Glomerular visceral epithelial cell (primary cell): ENCODE data around the gene CCDC40.
"Not testable (repeated sequence)": the region's sequence is repeated elsewhere in the genome, so short reads cannot be mapped to it uniquely, and the experiment has no call there.

Source experiments
- DNase-seq: peaks from one replicate; pipeline ENCODE4 v3.0.0-alpha.2; 2016; ENCODE audit errors: extremely low spot score

Gene CCDC40

DNA sequence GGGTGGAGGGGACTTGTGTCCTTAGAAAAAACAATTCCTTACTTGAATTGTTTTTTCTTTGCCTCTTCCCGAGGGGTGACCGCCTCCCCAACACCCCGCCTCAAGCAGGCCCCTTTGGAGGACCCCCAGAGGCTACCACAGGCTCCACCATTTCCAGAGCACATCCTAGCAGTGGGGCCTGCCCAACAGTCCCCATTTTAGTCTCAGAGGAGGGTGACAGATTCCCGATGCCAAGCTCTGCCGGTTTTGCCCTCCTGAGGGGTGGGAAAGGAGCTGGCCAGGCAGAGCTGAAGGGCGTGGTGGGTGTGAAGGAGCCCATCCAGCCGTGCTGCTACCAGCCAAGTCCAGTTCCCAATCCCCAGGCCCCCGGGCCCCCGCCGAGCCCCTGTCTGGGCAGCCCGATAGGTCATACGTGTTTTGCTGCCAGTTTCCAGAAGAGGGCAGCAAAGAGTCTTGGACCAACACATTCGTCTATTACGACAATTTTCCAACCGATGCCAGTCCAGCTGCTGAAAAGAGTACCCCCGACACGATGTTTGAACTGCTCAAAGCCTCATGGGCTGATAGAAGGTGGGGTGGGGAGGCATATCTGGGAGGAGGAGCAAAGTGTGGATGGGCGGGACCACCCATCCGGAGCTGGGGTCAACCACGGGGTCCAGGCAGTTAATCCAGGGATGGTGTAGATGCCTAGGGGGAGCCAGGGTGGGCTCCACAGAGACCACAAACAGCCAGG, 46.1 kb downstream of the CCDC40 start:
- peak; percentile 69 for DNase-seq

DNA sequence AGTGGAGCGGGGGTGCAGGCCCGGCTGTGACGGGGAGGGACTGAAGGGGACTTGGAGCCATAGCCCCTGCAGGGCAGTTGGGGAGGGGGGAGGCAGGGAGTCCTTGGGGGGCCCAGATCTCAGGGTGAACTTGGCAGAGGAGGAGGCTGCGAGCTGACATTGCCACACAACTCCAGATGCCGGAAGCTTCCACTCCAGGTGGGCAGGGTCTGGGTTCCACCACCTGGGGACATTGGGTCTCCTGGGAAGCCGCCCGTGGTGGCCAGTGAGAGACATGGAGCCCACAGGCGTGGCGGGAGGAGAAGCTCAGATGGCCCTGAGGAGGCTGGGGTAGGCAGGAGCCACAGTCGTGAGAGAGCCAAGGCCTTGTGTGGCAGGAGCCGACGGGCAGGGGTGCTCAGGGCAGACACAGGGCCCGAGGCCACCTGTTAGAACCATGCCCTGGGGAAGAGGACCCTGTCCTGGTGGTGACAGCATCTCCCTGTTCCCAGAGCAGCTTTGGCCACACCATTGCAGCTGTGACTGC, 46.8 kb downstream of the CCDC40 start:
- DNase-seq = no peak

DNA sequence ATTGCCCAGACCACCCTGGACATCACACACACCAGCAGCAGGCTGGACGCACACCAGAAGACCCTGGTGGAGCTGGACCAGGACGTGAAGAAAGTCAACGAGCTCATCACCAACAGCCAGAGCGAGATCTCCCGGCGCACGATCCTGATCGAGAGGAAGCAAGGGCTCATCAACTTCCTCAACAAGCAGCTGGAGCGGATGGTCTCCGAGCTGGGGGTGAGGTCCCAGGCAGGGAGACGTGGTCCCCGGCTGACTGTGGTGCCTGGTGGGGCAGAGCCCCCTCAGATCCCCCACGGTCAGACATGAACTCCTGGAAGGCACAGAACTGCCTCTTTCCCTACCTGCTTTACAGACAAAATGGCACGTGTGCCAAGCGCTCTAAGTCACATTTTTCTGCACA, 48.3 kb downstream of the CCDC40 start:
- no peak for DNase-seq

DNA sequence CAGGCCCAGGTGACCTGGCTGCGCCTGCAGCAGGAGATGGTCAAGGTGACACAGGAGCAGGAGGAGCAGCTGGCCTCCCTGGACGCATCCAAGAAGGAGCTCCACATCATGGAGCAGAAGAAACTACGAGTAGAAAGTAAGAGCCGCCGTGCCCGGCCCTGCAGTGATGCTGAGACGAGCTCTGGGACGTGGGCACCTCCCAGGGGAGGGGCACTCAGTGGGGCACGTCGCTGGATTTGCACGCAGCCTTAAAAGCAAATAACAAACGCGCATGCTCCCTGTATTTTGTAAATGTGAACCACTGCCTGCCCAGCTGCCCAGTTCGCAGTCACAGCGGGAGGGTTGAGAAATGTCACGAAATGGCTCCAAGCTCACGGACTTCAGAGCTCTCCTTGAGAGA, 49.6 kb downstream of the CCDC40 start:
- DNase-seq = no peak

DNA sequence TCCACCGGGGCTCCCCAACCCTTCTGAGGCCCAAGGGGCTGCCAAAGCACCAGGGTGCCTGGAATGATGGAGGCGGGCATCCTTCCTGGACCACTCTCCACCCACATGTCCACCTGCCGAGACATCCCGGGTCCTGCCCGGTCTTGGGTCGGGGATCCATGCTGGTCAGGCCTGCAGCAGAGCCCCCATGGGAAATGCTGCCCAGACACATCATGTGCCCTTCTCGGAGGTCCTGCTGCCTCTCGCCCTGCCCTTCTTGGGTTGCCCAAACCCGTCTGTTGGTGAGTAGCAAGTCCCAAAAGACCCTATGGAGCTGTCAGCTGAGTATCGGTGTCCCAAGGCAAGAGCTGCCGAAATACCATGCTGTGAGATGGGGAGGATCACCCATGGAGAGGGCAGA, 50.2 kb downstream of the CCDC40 start:
- no peak for DNase-seq

DNA sequence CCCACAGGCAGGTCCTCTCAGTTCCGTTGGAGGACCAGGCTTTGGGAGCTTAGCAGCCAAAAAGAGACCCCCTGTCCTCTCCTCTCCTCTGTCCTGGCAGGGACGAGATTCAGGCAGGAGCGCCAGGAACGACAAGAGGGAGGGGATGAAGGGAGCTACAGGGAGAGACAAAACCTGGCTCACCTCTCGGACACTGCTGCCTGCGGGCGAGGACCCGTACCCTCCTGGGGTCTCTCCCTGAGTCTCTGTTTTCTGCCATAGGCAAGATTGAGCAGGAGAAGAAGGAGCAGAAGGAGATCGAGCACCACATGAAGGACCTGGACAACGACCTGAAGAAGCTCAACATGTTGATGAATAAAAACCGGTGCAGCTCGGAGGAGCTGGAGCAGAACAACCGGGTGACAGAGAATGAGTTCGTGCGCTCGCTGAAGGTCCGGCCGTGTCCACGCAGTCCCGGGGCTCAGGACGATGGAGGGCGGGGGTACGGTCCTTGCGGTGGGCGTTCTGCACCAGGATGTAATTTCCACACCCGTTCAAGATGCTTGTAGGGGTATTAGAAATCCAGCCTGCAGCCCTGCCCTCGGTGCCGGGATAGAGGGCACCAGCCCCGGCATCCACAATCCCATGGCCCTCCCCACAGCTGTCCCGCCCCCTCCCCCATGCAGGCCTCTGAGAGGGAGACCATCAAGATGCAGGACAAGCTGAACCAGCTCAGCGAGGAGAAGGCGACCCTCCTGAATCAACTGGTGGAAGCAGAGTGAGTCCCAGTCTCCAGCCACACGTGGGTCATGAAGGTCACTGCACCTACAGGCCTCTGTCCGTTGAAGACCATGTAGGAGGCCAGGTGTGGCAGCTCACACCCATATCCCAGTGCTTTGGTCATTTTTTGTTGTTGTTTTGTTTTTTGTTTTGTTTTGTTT, 51.2 kb downstream of the CCDC40 start:
- DNase-seq = no peak

DNA sequence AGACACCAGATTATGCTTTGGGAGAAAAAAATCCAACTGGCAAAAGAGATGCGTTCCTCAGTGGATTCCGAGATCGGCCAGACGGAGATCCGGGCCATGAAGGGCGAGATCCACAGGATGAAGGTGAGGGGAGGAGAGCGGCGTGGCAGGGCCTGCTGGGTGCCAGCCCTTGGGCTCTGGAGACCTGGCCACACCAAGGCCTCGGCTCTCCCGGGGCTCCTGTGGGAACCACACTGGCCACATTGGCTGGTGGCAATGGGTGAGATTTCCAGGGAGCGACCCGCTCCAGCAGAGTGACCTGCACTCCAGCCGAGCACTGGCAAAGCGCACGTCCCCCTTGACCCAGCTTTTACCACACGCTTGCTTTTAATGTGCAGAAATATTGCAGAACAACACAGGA, 53.3 kb downstream of the CCDC40 start:
- DNase-seq = no peak

DNA sequence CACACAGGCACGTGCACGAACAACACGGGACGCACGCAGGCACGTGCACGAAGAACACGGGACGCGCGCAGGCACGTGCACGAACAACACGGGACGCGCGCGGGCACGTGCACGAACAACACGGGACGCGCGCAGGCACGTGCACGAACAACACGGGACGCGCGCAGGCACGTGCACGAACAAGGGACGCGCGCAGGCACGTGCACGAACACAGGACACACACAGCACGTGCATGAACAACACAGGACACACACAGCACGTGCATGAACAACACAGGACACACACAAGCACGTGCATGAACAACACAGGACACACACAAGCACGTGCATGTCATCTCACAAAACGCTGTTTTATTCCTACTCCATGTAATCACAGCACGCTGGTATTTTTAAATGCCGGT, 53.7 kb downstream of the CCDC40 start:
- not testable (repeated sequence) for DNase-seq

DNA sequence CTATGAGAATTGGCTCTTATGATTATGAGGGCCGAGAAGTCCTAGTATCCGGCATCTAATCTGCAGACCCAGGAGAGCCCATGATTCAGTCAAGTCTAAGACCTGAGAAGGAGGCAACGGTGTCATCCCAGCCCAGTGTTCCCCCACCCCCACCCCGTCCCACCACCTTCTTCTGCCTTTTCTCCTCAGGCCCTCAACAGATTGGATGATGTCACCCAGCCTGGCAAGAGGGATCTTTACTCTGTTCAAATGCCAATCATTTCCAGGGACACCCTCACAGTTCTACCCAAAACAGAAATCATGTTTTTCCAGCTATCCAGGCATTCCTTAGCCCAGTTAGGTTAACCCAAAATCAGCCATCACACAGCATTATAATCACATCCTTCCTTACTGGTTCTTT, 54.9 kb downstream of the CCDC40 start:
- DNase-seq = no peak

DNA sequence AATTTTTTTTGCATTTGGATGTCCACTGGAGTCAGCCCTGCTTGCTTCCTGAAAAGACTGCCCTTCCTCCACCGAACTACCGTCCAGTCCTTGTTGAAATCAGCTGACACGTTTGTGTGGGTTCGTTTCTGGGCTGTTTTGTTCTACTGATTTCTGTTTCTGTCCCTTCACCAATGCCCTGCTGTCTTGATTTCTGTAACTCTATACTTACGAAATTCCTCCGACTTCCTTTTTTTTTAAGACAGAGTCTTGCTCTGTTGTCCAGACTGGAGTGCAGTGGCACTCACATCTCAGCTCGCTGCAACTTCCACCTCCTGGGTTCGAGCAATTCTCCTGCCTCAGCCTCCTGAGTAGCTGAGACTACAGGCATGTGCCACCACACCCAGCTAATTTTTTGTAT, 56.5 kb downstream of the CCDC40 start:
- DNase-seq = no peak

DNA sequence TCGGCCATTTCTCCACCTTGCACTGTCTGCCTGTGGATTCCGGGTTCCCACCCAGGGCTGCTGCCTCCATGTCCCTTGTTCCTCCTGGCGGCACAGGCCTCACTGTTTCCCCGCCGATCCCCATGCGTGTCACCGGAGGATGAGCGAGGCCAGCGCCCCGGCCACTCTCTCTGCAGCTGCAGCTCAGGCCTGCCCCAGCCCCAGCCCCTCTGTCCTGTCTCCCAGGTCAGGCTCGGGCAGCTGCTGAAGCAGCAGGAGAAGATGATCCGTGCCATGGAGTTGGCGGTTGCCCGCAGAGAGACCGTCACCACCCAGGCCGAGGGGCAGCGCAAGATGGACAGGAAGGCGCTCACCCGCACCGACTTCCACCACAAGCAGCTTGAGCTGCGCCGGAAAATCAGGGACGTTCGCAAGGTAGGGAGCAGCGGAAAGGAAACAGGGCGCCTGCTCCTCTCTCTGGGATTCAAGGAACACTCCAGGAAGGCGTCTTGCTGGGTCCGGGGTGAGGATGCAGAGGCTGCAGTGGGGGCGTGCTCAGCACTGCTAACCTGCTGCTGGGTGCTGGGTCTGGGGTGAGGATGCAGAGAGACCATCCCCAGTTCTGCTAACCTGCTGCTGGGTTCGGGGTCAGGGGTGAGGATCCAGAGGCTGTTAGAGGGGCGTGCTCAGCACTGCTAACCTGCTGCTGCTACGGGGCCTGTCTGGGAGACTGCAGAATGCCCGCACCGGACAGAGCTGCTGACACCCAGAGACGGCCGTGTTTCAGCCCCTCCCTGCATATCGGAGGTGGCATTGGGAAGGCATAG, 58.8 kb downstream of the CCDC40 start:
- no peak for DNase-seq

DNA sequence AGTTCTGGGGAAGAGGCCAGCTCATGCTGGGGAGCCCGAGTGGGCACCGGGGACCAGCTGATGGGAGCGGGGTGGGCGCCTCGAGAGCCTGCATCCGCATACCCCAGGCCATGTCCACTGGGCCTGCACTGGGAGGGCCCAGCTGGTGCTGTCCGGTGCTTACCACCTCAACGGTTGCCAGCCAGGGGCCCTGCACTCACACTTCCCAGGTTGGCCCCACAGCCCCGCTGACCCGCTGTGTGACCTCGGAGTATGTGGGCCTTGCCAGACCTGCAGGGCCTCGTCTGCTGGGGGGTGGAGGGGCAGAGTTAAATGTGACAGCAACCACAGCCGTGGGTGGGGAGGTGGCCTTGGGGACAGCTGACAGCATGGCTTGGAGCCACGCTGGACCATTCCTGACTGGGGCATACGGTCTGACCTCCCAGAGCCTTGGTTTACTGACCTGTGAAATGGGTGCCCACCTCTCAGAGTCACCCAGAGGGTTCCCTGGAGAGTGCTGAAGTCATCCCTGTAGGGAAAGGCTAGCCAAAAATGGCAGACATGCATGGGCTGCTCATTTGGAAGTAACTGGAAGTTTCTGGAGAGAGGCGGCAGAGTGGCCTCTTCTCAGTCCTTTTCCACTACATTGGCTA, 59.5 kb downstream of the CCDC40 start:
- no peak for DNase-seq

DNA sequence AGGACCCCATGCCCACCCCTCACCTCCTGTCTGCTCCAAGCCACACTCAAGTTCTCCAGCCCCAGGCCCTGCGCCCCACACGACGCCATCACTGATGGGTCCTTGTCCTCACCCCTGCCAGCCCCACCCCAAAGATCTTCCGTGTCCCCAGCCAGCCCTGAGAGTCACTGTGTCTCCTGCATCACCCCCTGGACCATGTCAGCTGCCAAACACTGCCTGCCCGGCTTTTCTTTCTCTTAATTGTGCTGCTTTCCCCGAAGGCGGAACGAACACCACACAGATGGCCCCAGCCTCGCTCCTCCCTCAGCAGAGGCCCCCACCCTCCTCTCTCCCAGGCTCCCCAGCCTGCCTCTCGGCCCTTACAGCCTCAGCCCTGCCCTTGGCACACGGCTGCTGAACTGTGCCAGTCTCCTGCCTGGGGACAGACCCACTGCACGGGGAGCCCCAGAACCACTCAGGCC, 60.1 kb downstream of the CCDC40 start:
- DNase-seq = no peak

DNA sequence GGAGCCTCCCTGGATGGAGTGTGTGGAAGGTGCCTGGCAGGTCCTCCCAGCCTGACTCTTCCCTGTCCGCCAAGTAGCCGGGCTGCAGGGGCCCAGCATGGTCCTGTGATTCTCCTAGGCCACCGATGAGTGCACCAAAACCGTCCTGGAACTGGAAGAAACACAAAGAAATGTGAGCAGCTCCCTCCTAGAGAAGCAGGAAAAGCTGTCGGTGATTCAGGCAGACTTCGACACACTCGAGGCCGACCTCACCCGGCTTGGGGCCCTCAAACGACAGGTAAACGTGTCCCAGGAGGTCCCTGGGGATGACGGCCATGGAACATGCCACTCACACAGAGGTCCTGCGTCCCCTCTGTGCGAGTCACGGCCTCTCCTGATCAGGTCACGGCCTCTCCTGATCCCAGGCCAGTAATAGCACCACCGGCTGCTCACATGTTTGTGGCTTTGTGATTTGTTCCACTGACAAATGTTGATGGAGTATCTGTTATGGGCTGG, 60.7 kb downstream of the CCDC40 start:
- no peak for DNase-seq

DNA sequence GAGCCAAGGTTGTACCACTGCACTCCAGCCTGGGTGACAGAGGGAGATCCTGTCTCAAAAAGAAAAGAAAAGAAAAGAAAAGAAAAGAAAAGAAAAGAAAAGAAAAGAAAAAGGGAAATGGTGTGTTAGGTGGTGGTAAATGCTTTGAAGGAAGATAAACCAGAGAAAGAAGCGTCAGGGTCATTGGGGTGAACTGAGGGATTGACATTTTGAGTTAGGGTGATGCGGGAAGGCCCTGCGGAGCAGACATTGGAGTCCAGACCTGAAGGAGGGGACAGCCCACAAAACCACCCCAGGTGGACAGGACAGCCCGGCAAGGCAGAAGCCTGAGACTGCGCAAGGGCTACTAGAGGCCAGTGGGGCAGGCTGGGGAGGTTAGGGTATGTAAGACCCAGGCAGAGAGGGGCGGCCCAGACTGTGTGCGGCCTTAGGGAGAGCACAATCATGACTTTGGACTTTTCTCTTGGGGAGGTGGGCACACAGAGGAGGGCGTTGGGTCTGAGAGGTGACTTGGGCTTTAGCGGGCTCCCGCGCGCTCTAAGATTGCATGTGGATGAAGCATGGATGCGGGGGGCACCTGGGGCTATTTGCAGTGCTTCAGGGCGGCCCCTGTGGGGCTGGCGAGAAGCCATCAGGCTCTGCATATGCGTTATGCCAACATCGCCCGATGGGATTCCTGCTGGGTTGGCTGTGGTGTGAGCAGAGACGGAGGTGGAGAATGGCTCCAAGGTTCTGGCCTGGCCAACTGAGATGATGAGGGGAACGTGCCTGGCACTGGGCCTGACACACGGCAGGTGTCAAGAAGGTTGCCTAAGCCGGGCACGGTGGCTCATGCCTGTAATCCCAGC, 61.6 kb downstream of the CCDC40 start:
- DNase-seq = no peak

DNA sequence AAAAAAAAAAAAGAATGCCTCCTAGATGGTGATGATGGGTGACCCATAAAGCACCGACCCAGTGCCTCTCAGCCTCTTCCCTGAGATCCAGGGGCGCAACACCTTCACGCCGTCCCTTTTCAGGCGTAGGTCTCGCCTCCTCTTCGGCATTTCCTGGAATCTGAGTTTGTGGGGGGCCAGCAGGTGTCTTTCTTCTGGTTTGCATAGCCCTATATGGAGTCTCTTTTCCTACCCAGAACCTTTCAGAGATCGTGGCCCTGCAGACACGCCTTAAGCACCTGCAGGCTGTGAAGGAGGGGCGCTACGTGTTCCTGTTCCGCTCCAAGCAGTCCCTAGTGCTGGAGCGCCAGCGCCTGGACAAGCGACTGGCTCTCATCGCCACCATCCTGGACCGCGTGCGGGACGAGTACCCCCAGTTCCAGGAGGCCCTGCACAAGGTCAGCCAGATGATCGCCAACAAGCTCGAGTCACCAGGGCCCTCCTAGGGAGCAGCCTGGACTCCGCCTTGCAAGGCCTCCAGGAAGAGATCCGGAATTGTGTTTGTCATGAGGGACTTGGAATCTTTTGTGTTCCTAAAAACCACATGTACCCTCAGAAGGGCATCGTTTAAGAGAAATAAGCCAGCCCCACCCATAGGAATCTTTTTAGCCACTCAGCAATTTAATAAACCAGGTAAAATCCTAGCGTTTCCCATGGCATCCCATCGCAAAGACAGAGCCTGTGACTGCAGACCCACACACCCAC, 63.0 kb downstream of the CCDC40 start:
- DNase-seq = no peak

DNA sequence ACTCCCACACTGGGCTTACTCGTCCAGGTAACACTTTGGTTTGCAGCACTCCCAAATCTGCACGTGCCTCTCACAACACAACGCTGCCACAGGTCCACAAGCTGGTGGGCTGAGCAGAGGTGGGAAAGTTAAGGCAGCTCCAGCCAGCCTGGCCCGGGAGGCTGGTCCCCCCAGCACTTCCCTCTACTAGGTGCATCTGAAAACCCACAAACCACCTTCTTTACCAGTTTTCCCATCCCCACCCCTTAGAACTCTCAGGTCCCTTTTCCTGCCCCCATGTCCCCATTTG, 63.5 kb downstream of the CCDC40 start:
- DNase-seq = no peak

DNA sequence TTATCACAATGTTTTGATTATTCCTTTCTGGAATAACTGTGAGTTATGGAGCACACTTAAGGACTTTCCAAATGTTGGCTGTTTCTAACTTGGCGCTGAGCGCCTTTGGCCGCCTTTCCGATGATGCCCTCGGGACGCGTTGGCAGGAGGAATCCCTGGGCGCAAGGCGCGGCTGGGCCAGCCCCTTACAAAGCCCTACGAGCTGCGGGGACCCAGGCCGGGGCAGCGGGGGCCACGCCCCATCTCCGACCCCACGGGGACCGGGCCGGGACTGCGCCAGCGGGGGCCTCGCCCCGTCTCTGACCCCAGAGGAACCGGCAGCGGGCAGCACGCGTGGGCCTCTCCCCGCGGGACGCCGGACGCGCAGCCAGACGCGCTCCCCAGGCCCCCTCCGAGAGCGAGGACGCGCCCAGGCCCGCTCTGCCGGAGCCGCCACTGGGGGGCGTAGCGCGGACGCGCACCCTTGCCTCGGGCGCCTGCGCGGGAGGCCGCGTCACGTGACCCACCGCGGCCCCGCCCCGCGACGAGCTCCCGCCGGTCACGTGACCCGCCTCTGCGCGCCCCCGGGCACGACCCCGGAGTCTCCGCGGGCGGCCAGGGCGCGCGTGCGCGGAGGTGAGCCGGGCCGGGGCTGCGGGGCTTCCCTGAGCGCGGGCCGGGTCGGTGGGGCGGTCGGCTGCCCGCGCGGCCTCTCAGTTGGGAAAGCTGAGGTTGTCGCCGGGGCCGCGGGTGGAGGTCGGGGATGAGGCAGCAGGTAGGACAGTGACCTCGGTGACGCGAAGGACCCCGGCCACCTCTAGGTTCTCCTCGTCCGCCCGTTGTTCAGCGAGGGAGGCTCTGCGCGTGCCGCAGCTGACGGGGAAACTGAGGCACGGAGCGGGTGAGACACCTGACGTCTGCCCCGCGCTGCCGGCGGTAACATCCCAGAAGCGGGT, 64.8 kb downstream of the CCDC40 start, which contains the start of gene GAA:
GAA (plus strand) TSS at position 571 of the 935 bp plus-strand sequence. CDS start 3,006 bp downstream, outside the sequence.
- DNase-seq = peak; percentile 90
